ENCODE data around the gene APPL2.

The APPL2 gene

DNA sequence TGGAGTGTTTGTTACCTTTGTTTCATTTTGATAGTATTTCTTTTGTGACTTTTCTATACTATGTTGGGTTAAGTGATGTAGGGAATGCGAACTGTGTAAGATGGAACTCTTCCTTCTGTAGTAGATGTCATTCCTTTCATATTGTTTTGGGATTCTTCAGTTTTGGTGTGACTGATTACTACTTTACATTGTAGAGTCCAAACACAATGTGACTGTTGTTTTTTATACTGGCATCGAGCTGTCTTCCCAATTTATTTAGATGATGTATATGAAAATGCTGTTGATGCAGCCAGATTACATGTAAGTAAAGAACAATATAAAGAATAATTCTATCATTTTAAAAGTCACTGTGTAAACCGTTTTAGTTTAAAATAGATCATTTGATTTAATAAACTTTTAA lies 93.7 kb downstream of the APPL2 start:
- Histone ChIP-seq H3K27me3 (ENCODE audit: low read depth) (no peaks in the 10 kb centered on the region), H3K4me1 (peaks cover 12% of the 10 kb centered on the region), H3K36me3 (replicated peaks) (peaks cover 39% of the 10 kb centered on the region), H3K9me3 (no peaks in the 10 kb centered on the region), H3K4me3 (no peak overlapping the region)
- no peak for DNase-seq (ENCODE audit: low spot score in 2 of 2)
- in situ Hi-C loops (cut with MboI; ENCODE audit: low sequenced_read_pairs), result no loop called here

DNA sequence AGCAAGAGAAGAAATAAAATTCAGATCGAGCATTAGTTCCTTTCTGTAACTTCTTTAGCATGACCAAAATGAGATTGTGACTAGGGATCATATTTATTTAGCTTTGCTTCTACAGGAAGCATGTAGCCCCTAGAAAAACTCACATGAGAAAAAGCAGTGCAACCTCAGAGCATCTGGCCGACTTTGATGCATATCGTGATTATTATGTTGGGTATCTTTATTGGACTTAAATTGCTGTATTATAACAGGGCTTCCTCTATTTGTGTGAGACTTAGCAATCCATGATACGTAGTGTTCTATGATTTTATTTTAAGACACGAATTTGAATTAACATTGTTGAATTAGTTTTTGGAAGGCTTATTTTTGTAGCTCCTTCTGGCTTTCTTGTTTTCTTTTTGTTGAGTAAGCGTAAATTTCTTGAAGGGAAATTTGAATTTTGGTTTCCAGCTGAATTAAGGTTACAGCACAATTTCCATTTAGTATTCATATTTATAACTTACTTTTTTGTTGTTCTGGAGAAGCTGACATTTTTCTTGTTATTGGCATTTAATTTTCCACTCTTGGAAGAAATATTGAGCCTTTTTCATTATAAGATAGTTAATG lies 94.6 kb downstream of the APPL2 start:
- in situ Hi-C loops (cut with MboI; ENCODE audit: low sequenced_read_pairs), result no loop called here
- no peak for DNase-seq (ENCODE audit: low spot score in 2 of 2)
- Histone ChIP-seq H3K27me3 (ENCODE audit: low read depth) (no peaks in the 10 kb centered on the region), H3K4me3 (no peak overlapping the region), H3K36me3 (replicated peaks) (peaks cover 31% of the 10 kb centered on the region), H3K4me1 (peaks cover 12% of the 10 kb centered on the region), H3K9me3 (no peaks in the 10 kb centered on the region)

DNA sequence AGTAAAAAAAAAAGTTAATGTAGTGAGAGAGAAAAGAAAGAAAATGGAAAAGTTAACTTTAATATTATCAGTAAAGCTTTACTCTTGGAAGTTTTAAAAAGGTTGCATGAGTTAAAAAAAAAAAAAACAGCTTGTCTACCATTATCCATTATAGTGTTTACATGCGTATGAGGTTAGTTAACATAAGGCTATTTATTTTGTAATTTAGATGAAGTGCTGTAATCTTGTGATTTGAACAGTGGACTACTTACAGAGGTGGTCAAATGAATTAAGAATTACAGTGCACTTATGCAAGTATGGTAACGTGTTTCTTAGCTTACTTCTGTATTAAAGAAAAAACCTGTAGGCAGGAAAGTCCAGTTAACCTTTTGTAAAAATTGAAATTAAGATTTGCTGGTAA lies 97.7 kb downstream of the APPL2 start:
- no peak overlapping the region for H3K4me3 ChIP-seq
- DNase-seq (ENCODE audit: low spot score in 2 of 2), result no peak
- in situ Hi-C loops (cut with MboI; ENCODE audit: low sequenced_read_pairs), result no loop called here
- no peaks in the 10 kb centered on the region for H3K9me3 ChIP-seq
- H3K4me1 ChIP-seq, result peaks cover 12% of the 10 kb centered on the region
- H3K27me3 ChIP-seq (ENCODE audit: low read depth), result no peaks in the 10 kb centered on the region
- H3K36me3 ChIP-seq (replicated peaks), result peaks cover 29% of the 10 kb centered on the region

All from HAP-1 (cell line).